C4-2B (cell line): ENCODE data around the gene NEK3.
"Not testable (repeated sequence)": the region's sequence is repeated elsewhere in the genome, so short reads cannot be mapped to it uniquely, and the experiment has no call there.

Experiments
- H3K27ac ChIP-seq: fragments of 450-650 bp; 2 replicates; pipeline ENCODE4 v1.5.1; 2017
- ZFX ChIP-seq: fragments of 450-650 bp; IDR thresholded peaks from 2 replicates; pipeline ENCODE4 v1.6.1; 2017
- TF ChIP-seq, protein P1 (sequence below): fragments of 450-650 bp; conservative IDR thresholded peaks from 2 replicates; pipeline ENCODE4 v1.5.1; 2017; ENCODE audit warnings: mild to moderate bottlenecking

NEK3 gene

DNA sequence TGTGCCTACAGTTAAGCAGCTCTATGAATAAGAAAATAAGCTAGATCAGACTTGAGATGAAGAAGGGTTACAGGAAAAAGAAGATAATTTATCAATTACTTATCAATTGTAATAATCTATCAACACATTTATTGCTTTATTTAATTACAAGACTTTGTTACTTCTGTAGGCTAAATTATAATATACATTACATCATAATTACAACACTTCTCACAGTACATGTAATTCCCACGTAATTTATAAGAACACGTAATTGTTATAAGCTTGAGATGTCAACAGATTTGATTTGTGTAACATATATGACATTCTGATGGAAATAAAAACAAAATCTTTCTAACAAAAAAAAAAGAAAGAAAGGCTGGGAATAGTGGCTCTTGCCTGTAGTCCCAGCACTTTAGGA is 67.3 kb downstream of the NEK3 start:
- TF ChIP-seq ZFX: no peak
- TF ChIP-seq, protein P1, sequence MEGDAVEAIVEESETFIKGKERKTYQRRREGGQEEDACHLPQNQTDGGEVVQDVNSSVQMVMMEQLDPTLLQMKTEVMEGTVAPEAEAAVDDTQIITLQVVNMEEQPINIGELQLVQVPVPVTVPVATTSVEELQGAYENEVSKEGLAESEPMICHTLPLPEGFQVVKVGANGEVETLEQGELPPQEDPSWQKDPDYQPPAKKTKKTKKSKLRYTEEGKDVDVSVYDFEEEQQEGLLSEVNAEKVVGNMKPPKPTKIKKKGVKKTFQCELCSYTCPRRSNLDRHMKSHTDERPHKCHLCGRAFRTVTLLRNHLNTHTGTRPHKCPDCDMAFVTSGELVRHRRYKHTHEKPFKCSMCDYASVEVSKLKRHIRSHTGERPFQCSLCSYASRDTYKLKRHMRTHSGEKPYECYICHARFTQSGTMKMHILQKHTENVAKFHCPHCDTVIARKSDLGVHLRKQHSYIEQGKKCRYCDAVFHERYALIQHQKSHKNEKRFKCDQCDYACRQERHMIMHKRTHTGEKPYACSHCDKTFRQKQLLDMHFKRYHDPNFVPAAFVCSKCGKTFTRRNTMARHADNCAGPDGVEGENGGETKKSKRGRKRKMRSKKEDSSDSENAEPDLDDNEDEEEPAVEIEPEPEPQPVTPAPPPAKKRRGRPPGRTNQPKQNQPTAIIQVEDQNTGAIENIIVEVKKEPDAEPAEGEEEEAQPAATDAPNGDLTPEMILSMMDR: no peak
- H3K27ac ChIP-seq: no peak overlapping the region

GRCh38 chr13:52091473-52091872 is 67.9 kb downstream of the NEK3 start:
- TF ChIP-seq ZFX: no peak
- TF ChIP-seq, protein P1: no peak
- H3K27ac ChIP-seq: no peak overlapping the region

DNA sequence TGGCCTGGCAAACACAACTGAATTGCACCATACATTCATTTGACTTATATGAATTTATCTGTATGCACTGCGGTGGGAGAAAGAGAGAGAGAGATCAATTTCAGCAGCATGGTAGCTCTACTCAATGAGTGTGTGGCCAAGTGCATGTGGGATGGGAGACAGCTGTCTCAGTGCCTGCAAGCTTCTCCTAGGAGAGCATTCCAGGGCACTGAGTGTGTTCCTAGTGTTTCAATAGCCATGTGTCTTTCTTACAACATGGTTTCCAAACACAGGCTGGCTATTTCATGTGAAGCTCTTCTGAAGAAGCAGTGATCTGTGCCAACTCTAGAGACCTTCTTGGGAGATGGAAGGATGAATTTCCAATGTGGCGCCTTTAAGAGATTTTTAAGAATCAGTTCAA is 74.0 kb downstream of the NEK3 start:
- TF ChIP-seq ZFX: no peak
- TF ChIP-seq, protein P1: no peak
- H3K27ac ChIP-seq: no peak overlapping the region

DNA sequence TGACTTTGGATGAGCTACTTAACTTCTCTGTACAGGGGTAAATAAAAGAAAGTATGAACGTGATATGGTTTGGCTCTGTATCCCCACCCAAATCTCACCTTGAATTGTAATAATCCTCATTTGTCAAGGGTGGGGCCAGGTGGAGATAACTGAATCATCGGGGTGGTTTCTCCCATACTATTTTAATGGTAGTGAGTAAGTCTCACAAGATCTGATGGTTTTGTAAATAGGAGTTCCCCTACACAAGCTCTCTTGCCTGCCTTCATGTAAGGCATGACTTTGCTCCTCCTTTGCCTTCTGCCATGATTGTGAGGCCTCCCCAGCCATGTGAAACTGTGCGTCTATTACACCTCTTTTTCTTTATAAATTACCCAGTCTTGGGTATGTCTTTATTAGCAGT is 74.4 kb downstream of the NEK3 start:
- H3K27ac ChIP-seq: not testable (repeated sequence)
